ENCODE measurements around the gene STXBP5L.
"Not testable (repeated sequence)": the region's sequence is repeated elsewhere in the genome, so short reads cannot be mapped to it uniquely, and the experiment has no call there.

Gene STXBP5L

DNA sequence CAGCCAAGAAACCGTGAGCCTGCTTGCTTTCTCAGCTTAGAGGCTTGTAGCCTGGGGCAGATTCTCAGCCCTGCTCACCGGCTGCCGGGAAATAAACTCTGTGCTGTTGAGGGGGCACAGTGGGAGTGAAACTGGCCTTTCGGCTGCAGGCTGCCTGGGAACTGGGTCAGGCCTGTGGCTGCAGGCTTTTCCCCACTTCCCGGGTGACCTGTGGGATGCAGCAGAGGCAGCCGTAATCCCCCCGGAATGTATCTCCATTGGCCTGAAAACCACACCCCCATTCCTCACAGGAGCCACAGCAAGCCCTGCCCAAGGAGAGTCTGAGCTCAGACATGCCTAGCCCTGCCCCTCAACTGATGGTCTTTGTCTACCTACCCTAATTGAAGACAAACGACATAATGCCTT is 110.9 kb downstream of the STXBP5L start:
- Histone ChIP-seq H3K27me3 (ENCODE audit: control insufficient read depth in 1 of 2, insufficient read depth in 2 of 2, low read length in 2 of 2) (no peaks in the 10 kb centered on the region), H3K4me3 (ENCODE audit: low read length in 2 of 2) (no peak overlapping the region), H3K36me3 (ENCODE audit: control insufficient read depth in 2 of 2, insufficient read depth in 2 of 2, low read length in 2 of 2) (no peaks in the 10 kb centered on the region), H3K4me1 (ENCODE audit: control insufficient read depth, insufficient read depth, low read length) (no peaks in the 10 kb centered on the region), H3K9ac (ENCODE audit: low read length in 2 of 2) (no peak overlapping the region), H3K27ac (ENCODE audit: low read length) (no peak overlapping the region), H3K9me3 (ENCODE audit: control insufficient read depth in 2 of 2, low read length in 2 of 2) (no peaks in the 10 kb centered on the region)

DNA sequence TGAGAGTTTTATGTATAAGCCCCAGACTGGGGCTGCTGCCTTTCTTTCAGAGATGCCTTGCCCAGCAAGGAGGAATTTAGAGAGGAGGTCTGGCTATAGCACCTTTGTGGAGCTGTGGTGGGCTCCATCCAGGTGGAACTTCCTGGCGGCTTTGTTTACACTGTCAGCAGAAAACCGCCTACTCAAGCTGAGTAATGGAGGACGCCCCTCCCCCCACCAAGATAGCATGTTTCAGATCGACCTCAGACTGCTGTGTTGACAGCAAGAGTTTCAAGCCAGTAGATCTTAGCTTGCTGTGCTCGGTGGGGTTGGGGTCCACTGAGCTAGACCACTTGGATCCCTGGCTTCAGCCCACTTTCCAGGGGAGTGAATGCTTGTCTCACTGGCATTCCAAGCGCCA is 155.6 kb downstream of the STXBP5L start:
- H3K4me1 ChIP-seq (ENCODE audit: control insufficient read depth, insufficient read depth, low read length): no peaks in the 10 kb centered on the region
- H3K9me3 ChIP-seq (ENCODE audit: control insufficient read depth in 2 of 2, low read length in 2 of 2): peaks cover 0 to 6% of the 10 kb centered on the region in 2 donors
- no peak overlapping the region for H3K9ac ChIP-seq (ENCODE audit: low read length in 2 of 2)
- H3K36me3 ChIP-seq (ENCODE audit: control insufficient read depth in 2 of 2, insufficient read depth in 2 of 2, low read length in 2 of 2): no peaks in the 10 kb centered on the region
- H3K27ac ChIP-seq (ENCODE audit: low read length): no peak overlapping the region
- H3K27me3 ChIP-seq (ENCODE audit: control insufficient read depth in 1 of 2, insufficient read depth in 2 of 2, low read length in 2 of 2): no peaks in the 10 kb centered on the region
- H3K4me3 ChIP-seq (ENCODE audit: low read length in 2 of 2): no peak overlapping the region

DNA sequence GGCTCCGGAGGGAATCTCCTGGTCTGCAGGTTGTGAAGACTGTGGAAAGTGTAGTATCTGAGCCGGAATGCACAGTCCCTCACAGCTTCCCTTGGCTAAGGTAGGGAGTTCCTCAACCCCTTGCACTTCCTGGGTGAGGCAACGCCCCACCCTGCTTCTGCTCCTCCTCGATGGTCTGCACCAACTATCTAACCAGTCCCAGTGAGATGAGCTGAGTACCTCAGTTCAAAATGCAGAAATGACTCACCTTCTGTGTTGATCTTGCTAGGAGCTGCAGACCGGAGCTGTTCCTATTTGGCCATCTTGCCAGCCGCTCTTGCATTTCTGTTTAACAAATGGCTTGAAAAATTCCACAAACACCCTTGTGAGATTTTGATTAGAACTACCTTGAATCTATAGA is 156.1 kb downstream of the STXBP5L start:
- Histone ChIP-seq H3K27me3 (ENCODE audit: control insufficient read depth in 1 of 2, insufficient read depth in 2 of 2, low read length in 2 of 2) (no peaks in the 10 kb centered on the region), H3K9me3 (ENCODE audit: control insufficient read depth in 2 of 2, low read length in 2 of 2) (peaks cover 0 to 6% of the 10 kb centered on the region in 2 donors), H3K4me1 (ENCODE audit: control insufficient read depth, insufficient read depth, low read length) (no peaks in the 10 kb centered on the region), H3K9ac (ENCODE audit: low read length in 2 of 2) (no peak overlapping the region), H3K4me3 (ENCODE audit: low read length in 2 of 2) (no peak overlapping the region), H3K27ac (ENCODE audit: low read length) (no peak overlapping the region), H3K36me3 (ENCODE audit: control insufficient read depth in 2 of 2, insufficient read depth in 2 of 2, low read length in 2 of 2) (no peaks in the 10 kb centered on the region)

DNA sequence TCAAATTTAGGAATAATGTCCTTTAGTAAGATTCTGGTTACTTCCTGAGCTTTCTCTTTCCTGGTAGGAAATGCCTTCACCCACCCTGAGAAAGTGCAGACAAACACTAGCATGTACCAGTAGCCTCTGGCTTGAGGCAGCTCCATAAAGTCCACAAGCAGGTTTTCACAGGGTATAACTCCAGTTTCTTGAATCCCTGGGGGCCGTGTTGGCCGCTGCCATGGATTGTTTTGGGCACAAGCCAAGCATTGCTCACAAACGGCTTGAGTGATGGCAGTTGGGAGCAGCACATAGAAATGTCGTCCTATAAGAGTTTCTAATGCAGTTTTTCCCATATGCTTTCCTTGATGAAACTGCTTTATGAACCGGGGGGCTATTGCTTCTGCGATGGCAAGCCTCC is 164.1 kb downstream of the STXBP5L start:
- Histone ChIP-seq H3K4me1 (ENCODE audit: control insufficient read depth, insufficient read depth, low read length) (no peaks in the 10 kb centered on the region), H3K9me3 (ENCODE audit: control insufficient read depth in 2 of 2, low read length in 2 of 2) (no peaks in the 10 kb centered on the region), H3K9ac (ENCODE audit: low read length in 2 of 2) (no peak overlapping the region), H3K36me3 (ENCODE audit: control insufficient read depth in 2 of 2, insufficient read depth in 2 of 2, low read length in 2 of 2) (no peaks in the 10 kb centered on the region), H3K4me3 (ENCODE audit: low read length in 2 of 2) (no peak overlapping the region), H3K27me3 (ENCODE audit: control insufficient read depth in 1 of 2, insufficient read depth in 2 of 2, low read length in 2 of 2) (no peaks in the 10 kb centered on the region), H3K27ac (ENCODE audit: low read length) (no peak overlapping the region)

DNA sequence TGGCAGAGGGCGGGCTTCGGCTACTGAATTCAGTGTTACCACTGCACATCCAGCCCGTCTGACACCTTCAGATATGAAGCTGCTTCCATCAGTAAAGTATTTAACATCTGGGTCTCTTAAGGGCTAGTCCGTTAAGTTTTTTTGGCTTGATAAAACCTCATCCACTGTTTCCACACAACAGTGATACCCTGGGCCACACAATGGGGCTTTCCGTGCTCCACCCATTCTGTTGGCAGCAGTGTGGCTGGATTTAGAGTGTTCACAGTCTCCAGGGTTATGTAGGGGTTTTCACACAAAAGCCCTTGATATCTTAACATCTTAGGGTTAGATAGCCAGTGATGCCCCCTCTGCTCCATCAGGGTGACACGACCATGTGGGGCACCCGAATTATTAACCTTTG is 165.0 kb downstream of the STXBP5L start:
- H3K9me3 ChIP-seq (ENCODE audit: control insufficient read depth in 2 of 2, low read length in 2 of 2): no peaks in the 10 kb centered on the region

DNA sequence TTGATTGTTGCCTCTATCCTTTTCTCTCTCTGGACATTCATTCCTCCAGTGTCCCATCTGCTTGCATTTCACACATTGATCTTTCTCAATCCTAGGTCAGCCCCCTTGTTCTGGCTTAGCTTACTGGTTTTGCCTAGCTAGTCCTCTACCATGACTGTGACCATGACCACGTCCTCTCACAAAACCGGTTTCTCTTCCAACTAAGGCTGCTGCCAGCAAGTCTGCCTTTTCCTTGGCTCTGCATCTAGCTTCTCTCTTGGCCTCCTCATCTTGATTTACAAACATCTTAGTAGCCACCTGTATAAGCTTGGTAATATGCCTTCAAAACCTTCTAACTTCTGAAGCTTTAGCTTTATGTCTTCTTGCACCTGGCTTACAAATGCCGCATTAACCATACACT is 167.2 kb downstream of the STXBP5L start:
- Histone ChIP-seq H3K36me3 (ENCODE audit: control insufficient read depth in 2 of 2, insufficient read depth in 2 of 2, low read length in 2 of 2) (no peaks in the 10 kb centered on the region), H3K27me3 (ENCODE audit: control insufficient read depth in 1 of 2, insufficient read depth in 2 of 2, low read length in 2 of 2) (no peaks in the 10 kb centered on the region), H3K27ac (ENCODE audit: low read length) (no peak overlapping the region), H3K9me3 (ENCODE audit: control insufficient read depth in 2 of 2, low read length in 2 of 2) (no peaks in the 10 kb centered on the region), H3K4me1 (ENCODE audit: control insufficient read depth, insufficient read depth, low read length) (no peaks in the 10 kb centered on the region), H3K9ac (ENCODE audit: low read length in 2 of 2) (no peak overlapping the region), H3K4me3 (ENCODE audit: low read length in 2 of 2) (no peak overlapping the region)

More for the DNA sequence above, 165.0 kb downstream of the STXBP5L start:
- Histone ChIP-seq H3K27me3 (ENCODE audit: control insufficient read depth in 1 of 2, insufficient read depth in 2 of 2, low read length in 2 of 2) (no peaks in the 10 kb centered on the region), H3K27ac (ENCODE audit: low read length) (no peak overlapping the region), H3K9ac (ENCODE audit: low read length in 2 of 2) (no peak overlapping the region), H3K36me3 (ENCODE audit: control insufficient read depth in 2 of 2, insufficient read depth in 2 of 2, low read length in 2 of 2) (no peaks in the 10 kb centered on the region), H3K4me1 (ENCODE audit: control insufficient read depth, insufficient read depth, low read length) (no peaks in the 10 kb centered on the region), H3K4me3 (ENCODE audit: low read length in 2 of 2) (no peak overlapping the region)

DNA sequence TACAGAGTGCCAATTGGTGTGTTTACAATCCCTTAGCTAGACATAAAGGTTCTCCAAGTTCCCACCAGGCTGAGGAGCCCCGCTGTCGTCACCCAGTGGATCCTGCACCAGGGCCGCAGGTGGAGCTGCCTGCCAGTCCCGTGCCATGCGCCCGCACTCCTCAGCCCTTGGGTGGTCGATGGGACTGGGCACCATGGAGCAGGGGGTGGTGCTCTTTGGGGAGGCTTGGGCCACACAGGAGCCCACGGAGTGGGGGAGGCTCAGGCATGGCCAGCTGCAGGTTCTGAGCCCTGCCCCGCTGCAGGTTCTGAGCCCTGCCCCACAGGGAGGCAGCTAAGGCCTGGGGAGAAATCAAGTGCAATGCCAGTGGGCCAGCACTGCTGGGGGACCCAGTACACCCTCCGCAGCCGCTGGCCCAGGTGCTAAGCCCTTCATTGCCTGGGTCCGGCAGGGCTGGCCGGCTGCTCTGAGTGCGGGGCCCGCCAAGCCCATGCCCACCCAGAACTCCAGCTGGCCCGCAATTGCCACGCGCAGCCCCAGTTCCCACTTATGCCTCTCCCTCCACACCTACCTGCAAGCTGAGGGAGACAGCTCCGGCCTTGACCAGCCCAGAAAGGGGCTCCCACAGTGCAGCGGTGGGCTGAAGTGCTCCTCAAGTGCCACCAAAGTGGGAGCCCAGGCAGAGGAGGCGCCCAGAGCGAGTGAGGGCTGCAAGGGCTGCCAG is 170.5 kb downstream of the STXBP5L start:
- H3K27me3 ChIP-seq (ENCODE audit: control insufficient read depth in 1 of 2, insufficient read depth in 2 of 2, low read length in 2 of 2); H3K4me3 ChIP-seq (ENCODE audit: low read length in 2 of 2); H3K27ac ChIP-seq (ENCODE audit: low read length); H3K36me3 ChIP-seq (ENCODE audit: control insufficient read depth in 2 of 2, insufficient read depth in 2 of 2, low read length in 2 of 2); H3K9ac ChIP-seq (ENCODE audit: low read length in 2 of 2); H3K4me1 ChIP-seq (ENCODE audit: control insufficient read depth, insufficient read depth, low read length); H3K9me3 ChIP-seq (ENCODE audit: control insufficient read depth in 2 of 2, low read length in 2 of 2): not testable (repeated sequence)

DNA sequence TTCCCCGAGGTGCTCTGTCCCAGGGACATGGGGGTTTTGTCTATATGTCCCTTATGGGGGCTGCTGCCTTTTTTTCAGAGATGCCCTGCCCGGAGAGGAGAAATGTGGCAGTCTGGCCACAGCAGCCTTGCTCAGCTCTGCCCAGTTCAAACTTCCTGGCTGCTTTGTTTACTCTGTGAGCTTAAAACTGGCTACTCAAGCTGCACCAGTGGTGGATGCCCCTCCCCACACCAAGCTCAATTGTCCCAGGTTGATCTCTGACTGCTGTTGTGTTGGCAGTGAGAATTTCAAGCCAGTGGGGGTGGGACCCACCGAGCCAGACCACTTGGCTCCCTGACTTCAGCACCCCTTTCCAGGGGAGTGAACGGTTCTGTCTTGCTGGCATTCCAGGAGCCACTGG is 188.9 kb downstream of the STXBP5L start:
- H3K36me3 ChIP-seq (ENCODE audit: control insufficient read depth in 2 of 2, insufficient read depth in 2 of 2, low read length in 2 of 2): no peaks in the 10 kb centered on the region
- no peaks in the 10 kb centered on the region for H3K27me3 ChIP-seq (ENCODE audit: control insufficient read depth in 1 of 2, insufficient read depth in 2 of 2, low read length in 2 of 2)
- H3K4me3 ChIP-seq (ENCODE audit: low read length in 2 of 2): no peak overlapping the region
- H3K4me1 ChIP-seq (ENCODE audit: control insufficient read depth, insufficient read depth, low read length): no peaks in the 10 kb centered on the region
- H3K9ac ChIP-seq (ENCODE audit: low read length in 2 of 2): no peak overlapping the region
- H3K27ac ChIP-seq (ENCODE audit: low read length): no peak overlapping the region
- no peaks in the 10 kb centered on the region for H3K9me3 ChIP-seq (ENCODE audit: control insufficient read depth in 2 of 2, low read length in 2 of 2)

DNA sequence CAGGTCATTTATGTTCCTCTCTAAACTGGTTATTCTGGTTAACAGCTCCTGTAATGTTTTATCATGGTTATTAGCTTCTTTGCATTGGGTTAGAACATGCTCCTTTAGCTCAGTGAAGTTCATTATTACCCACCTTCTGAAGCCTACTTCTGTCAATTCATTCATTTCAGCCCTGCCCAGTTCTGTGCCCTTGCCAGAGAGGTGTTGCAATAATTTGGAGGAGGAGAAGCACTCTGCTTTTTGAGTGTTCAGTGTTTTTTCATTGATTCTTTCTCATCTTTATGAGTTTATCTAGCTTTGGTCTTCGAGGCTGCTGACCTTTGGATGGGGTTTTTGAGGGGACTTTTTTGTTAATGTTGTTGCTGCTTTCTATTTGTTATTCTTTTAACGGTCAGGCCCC is 203.1 kb downstream of the STXBP5L start:
- not testable (repeated sequence) for H3K36me3 ChIP-seq (ENCODE audit: control insufficient read depth in 2 of 2, insufficient read depth in 2 of 2, low read length in 2 of 2); H3K4me3 ChIP-seq (ENCODE audit: low read length in 2 of 2); H3K9me3 ChIP-seq (ENCODE audit: control insufficient read depth in 2 of 2, low read length in 2 of 2); H3K27ac ChIP-seq (ENCODE audit: low read length); H3K4me1 ChIP-seq (ENCODE audit: control insufficient read depth, insufficient read depth, low read length); H3K27me3 ChIP-seq (ENCODE audit: control insufficient read depth in 1 of 2, insufficient read depth in 2 of 2, low read length in 2 of 2); H3K9ac ChIP-seq (ENCODE audit: low read length in 2 of 2)

DNA sequence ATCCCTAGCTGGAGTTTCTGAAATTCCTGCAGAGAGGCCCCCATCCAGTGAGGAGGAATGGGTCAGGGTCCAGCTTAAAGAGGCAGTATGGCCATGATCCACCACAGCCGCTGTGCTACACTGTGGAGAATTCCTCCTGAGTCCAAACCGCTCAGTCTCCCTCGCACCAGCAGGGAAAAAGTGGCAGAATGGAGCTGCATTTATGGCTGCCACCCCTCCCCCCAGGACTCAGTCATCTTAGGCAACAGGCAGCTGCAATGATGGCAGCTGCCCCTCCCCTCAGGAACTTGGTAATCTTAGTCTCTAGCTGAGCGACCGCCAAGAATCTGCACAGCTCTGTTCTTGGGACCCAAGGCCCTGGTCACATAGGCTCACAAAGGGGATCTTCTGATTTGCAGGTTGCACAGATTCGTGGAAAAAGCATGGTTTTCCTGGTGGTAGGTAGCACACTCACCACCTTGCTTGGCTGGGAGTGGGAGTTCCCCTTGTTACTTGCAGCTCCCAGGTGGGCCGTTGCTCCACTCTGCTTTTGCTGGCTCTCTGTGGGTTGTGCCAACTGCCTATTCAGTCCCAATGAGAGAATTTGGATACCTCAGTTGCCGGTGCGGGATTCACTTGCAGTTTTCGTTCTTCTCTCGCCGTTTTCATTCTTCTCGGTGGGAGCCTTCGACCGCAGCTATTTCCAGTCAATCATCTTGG is 204.1 kb downstream of the STXBP5L start:
- Histone ChIP-seq H3K9ac (ENCODE audit: low read length in 2 of 2) (no peak overlapping the region), H3K27ac (ENCODE audit: low read length) (no peak overlapping the region)

DNA sequence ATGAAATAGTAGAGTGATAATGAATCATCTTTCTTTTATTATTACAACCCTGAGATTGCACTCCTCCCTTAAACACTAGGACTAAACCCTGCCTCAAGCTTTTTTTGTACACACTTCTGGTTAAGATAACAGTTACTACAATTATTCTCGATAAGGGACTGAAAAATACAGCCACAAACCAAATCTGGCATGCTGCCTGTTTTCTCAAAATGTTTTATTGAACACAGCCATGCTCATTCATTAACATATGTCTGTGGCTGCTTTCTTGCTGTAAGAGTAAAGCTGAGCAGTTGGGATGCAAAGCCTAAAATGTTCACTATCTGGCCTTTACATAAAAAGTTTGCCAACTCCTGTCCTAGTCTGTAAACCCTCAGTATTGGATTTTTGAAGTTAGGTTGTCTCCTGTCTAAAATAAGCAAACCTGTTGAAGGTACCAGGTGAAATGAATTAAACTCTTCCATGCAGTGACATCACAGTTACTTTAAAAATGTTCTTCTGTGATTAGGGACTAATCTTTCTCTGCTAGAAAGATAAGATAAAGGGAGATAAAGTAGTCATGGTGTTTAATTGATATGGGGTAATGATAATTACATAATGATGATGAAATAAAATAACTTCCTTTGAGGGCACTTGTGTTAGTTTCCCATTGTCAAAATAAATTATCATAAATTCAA is 218.2 kb downstream of the STXBP5L start:
- Histone ChIP-seq H3K27ac (ENCODE audit: low read length) (no peak overlapping the region), H3K4me3 (ENCODE audit: low read length in 2 of 2) (no peak overlapping the region), H3K9me3 (ENCODE audit: control insufficient read depth in 2 of 2, low read length in 2 of 2) (no peaks in the 10 kb centered on the region), H3K4me1 (ENCODE audit: control insufficient read depth, insufficient read depth, low read length) (no peaks in the 10 kb centered on the region), H3K27me3 (ENCODE audit: control insufficient read depth in 1 of 2, insufficient read depth in 2 of 2, low read length in 2 of 2) (no peaks in the 10 kb centered on the region), H3K9ac (ENCODE audit: low read length in 2 of 2) (no peak overlapping the region), H3K36me3 (ENCODE audit: control insufficient read depth in 2 of 2, insufficient read depth in 2 of 2, low read length in 2 of 2) (no peaks in the 10 kb centered on the region)

More for the DNA sequence above, 204.1 kb downstream of the STXBP5L start:
- no peak overlapping the region for H3K4me3 ChIP-seq (ENCODE audit: low read length in 2 of 2)
- H3K9me3 ChIP-seq (ENCODE audit: control insufficient read depth in 2 of 2, low read length in 2 of 2): peaks cover 0 to 4% of the 10 kb centered on the region in 2 donors
- no peaks in the 10 kb centered on the region for H3K27me3 ChIP-seq (ENCODE audit: control insufficient read depth in 1 of 2, insufficient read depth in 2 of 2, low read length in 2 of 2)
- no peaks in the 10 kb centered on the region for H3K4me1 ChIP-seq (ENCODE audit: control insufficient read depth, insufficient read depth, low read length)
- H3K36me3 ChIP-seq (ENCODE audit: control insufficient read depth in 2 of 2, insufficient read depth in 2 of 2, low read length in 2 of 2): no peaks in the 10 kb centered on the region

Measured in stomach smooth muscle (tissue), 2 donors.